ENCODE data around the gene ARHGAP27. TPM values are rescaled to one million over a fixed set of nuclear protein-coding genes. Genes with fewer than 3 reads are reported as not detected.

ARHGAP27 gene
- total RNA-seq, 6 donors from 2014 or later, result 46.1 to 243 (median 81.4) TPM

- Histone ChIP-seq H3K36me3 (no peaks in the 10 kb centered on the region), H3K4me1 (peaks cover 3 to 11% (median 7%) of the 10 kb centered on the region in 4 donors), H3K4me3 (no peak overlapping the region), H3K9me3 (no peaks in the 10 kb centered on the region), H3K27ac (no peak overlapping the region), H3K27me3 (no peaks in the 10 kb centered on the region)
- ATAC-seq (ENCODE audit: low FRiP score in 2 of 2) (peak; percentile 94), DNase-seq (peak; percentile 64 to 91)
- TF ChIP-seq EP300 (IDR thresholded peaks at IDR 0.05) (no peak), CTCF (IDR thresholded peaks at IDR 0.05) (peak; percentile 94 to 98 (median 96))
- 8 to 10% methylated on average over 5 to 13 of the region's 13 CpGs for WGBS, 2 donors
Observed at GRCh38 chr17:45385331-45385997, 47.2 kb downstream of the ARHGAP27 start.

GRCh38 chr17:45384789-45385262 is 47.8 kb downstream of the ARHGAP27 start:
- peak in 1 of 2 donors; percentile 53 for DNase-seq
- Histone ChIP-seq H3K36me3 (no peaks in the 10 kb centered on the region), H3K4me1 (peaks cover 3 to 11% (median 7%) of the 10 kb centered on the region in 4 donors), H3K27ac (no peak overlapping the region), H3K9me3 (no peaks in the 10 kb centered on the region), H3K4me3 (no peak overlapping the region), H3K27me3 (no peaks in the 10 kb centered on the region)
- 88 to 89% methylated on average over 19 to 20 of the region's 20 CpGs for WGBS, 2 donors
- no peak for ATAC-seq (ENCODE audit: low FRiP score in 2 of 2)
- TF ChIP-seq CTCF (IDR thresholded peaks at IDR 0.05) (no peak), EP300 (IDR thresholded peaks at IDR 0.05) (no peak), POLR2A (IDR thresholded peaks at IDR 0.05) (no peak), POLR2AphosphoS5 (IDR thresholded peaks at IDR 0.05) (no peak)

GRCh38 chr17:45384047-45384788 is 48.5 kb downstream of the ARHGAP27 start:
- no peak for DNase-seq
- 54 to 55% methylated on average over 7 of the region's 7 CpGs for WGBS, 2 donors
- TF ChIP-seq CTCF (IDR thresholded peaks at IDR 0.05), result peak in 1 of 6 experiments; percentile 4
- TF ChIP-seq EP300 (IDR thresholded peaks at IDR 0.05), result no peak

GRCh38 chr17:45383003-45383402 is 49.7 kb downstream of the ARHGAP27 start:
- no peak overlapping the region for H3K27ac ChIP-seq
- H3K4me3 ChIP-seq, result no peak overlapping the region
- ATAC-seq (ENCODE audit: low FRiP score in 2 of 2) (no peak), DNase-seq (no peak)
- 62 to 80% methylated on average over 1 of the region's 1 CpG for WGBS, 2 donors
- peaks cover 3 to 11% (median 7%) of the 10 kb centered on the region in 4 donors for H3K4me1 ChIP-seq
- no peaks in the 10 kb centered on the region for H3K27me3 ChIP-seq
- TF ChIP-seq POLR2AphosphoS5 (IDR thresholded peaks at IDR 0.05), result no peak
- no peak for TF ChIP-seq CTCF (IDR thresholded peaks at IDR 0.05)
- no peak for TF ChIP-seq EP300 (IDR thresholded peaks at IDR 0.05)
- TF ChIP-seq POLR2A (IDR thresholded peaks at IDR 0.05), result no peak
- H3K9me3 ChIP-seq, result no peaks in the 10 kb centered on the region
- H3K36me3 ChIP-seq, result no peaks in the 10 kb centered on the region

More at GRCh38 chr17:45384047-45384788, 48.5 kb downstream of the ARHGAP27 start:
- ATAC-seq (ENCODE audit: low FRiP score in 2 of 2), result no peak
- peaks cover 3 to 11% (median 7%) of the 10 kb centered on the region in 4 donors for H3K4me1 ChIP-seq
- no peaks in the 10 kb centered on the region for H3K27me3 ChIP-seq
- H3K27ac ChIP-seq, result no peak overlapping the region
- no peaks in the 10 kb centered on the region for H3K9me3 ChIP-seq
- no peak overlapping the region for H3K4me3 ChIP-seq
- H3K36me3 ChIP-seq, result no peaks in the 10 kb centered on the region

Measured in upper lobe of left lung (tissue), 6 donors.